ENCODE measurements around the gene SMIM41. TPM values are rescaled to one million over a fixed set of nuclear protein-coding genes. Genes with fewer than 3 reads are reported as not detected.

SMIM41 gene
- total RNA-seq, 1 experiment from 2014 or later, result not detected

GRCh38 chr12:52141875-52142274, 62.4 kb downstream of the SMIM41 start:
- Histone ChIP-seq H3K27me3 (ENCODE audit: low read length) (no peaks in the 10 kb centered on the region), H3F3A (ENCODE audit: low read length, unreplicated experiment) (no peaks in the 10 kb centered on the region), H3K9me2 (replicated peaks; ENCODE audit: low read length) (no peaks in the 10 kb centered on the region), H3K79me2 (ENCODE audit: low read length) (peaks cover 23% of the 10 kb centered on the region), H3K4me1 (ENCODE audit: insufficient read depth, low read length) (peaks cover 38% of the 10 kb centered on the region), H3K36me3 (ENCODE audit: low read depth, low read length) (no peaks in the 10 kb centered on the region), H3K4me3 (ENCODE audit: low read length) (no peak overlapping the region), H3K9me3 (ENCODE audit: low read length) (no peaks in the 10 kb centered on the region), H4K20me1 (ENCODE audit: low read length) (no peaks in the 10 kb centered on the region), H3K27ac (ENCODE audit: low read length) (no peak overlapping the region), H3K9ac (ENCODE audit: low read length) (no peak overlapping the region), H3K4me2 (ENCODE audit: low read length) (no peak overlapping the region), H2AFZ (ENCODE audit: low read length) (no peak overlapping the region)
- TF ChIP-seq EZH2phosphoT487 (IDR thresholded peaks at IDR 0.05; ENCODE audit: borderline replicate concordance, low read length), result no peak
- TF ChIP-seq EZH2 (IDR thresholded peaks at IDR 0.05; ENCODE audit: low read length, unreplicated experiment), result no peak
- TF ChIP-seq, protein P1, sequence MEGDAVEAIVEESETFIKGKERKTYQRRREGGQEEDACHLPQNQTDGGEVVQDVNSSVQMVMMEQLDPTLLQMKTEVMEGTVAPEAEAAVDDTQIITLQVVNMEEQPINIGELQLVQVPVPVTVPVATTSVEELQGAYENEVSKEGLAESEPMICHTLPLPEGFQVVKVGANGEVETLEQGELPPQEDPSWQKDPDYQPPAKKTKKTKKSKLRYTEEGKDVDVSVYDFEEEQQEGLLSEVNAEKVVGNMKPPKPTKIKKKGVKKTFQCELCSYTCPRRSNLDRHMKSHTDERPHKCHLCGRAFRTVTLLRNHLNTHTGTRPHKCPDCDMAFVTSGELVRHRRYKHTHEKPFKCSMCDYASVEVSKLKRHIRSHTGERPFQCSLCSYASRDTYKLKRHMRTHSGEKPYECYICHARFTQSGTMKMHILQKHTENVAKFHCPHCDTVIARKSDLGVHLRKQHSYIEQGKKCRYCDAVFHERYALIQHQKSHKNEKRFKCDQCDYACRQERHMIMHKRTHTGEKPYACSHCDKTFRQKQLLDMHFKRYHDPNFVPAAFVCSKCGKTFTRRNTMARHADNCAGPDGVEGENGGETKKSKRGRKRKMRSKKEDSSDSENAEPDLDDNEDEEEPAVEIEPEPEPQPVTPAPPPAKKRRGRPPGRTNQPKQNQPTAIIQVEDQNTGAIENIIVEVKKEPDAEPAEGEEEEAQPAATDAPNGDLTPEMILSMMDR (conservative IDR thresholded peaks at IDR 0.05; ENCODE audit: low read depth, low read length), result no peak
- intact Hi-C loops (cut with micrococcal nuclease), result loop anchor here (5.0 kb wide), 1 partner anchor 365 kb away; no protein-coding TSS in a partner anchor
- POLR2A ChIA-PET (ENCODE audit: unreplicated experiment), result no interaction called here
- ATAC-seq, result no peak
- BruUV-seq (replicated peaks), result no TSS peak
- no peak for DNase-seq
- CTCF ChIA-PET, result no interaction called here

GRCh38 chr12:52142431-52142830, 62.9 kb downstream of the SMIM41 start:
- H3K27ac ChIP-seq (ENCODE audit: low read length), result no peak overlapping the region
- H2AFZ ChIP-seq (ENCODE audit: low read length), result no peak overlapping the region
- no peaks in the 10 kb centered on the region for H3F3A ChIP-seq (ENCODE audit: low read length, unreplicated experiment)
- no peak overlapping the region for H3K9ac ChIP-seq (ENCODE audit: low read length)
- ATAC-seq, result no peak
- ChIA-PET POLR2A (ENCODE audit: unreplicated experiment) (no interaction called here), CTCF (interaction anchor here (1.1 kb wide), 1 partner anchor 731 kb away, joined by 3 read pairs; no protein-coding TSS in a partner anchor)
- TF ChIP-seq, protein P1 (conservative IDR thresholded peaks at IDR 0.05; ENCODE audit: low read depth, low read length), result no peak
- TF ChIP-seq EZH2phosphoT487 (IDR thresholded peaks at IDR 0.05; ENCODE audit: borderline replicate concordance, low read length) (no peak), EZH2 (IDR thresholded peaks at IDR 0.05; ENCODE audit: low read length, unreplicated experiment) (no peak)
- H3K36me3 ChIP-seq (ENCODE audit: low read depth, low read length), result no peaks in the 10 kb centered on the region
- intact Hi-C loops (cut with micrococcal nuclease), result loop anchor here (5.0 kb wide), 1 partner anchor 365 kb away; no protein-coding TSS in a partner anchor
- H3K4me2 ChIP-seq (ENCODE audit: low read length), result no peak overlapping the region
- H3K9me2 ChIP-seq (replicated peaks; ENCODE audit: low read length), result no peaks in the 10 kb centered on the region
- H3K9me3 ChIP-seq (ENCODE audit: low read length), result no peaks in the 10 kb centered on the region
- H3K79me2 ChIP-seq (ENCODE audit: low read length), result peaks cover 25% of the 10 kb centered on the region
- H3K27me3 ChIP-seq (ENCODE audit: low read length), result no peaks in the 10 kb centered on the region
- peaks cover 41% of the 10 kb centered on the region for H3K4me1 ChIP-seq (ENCODE audit: insufficient read depth, low read length)
- no peaks in the 10 kb centered on the region for H4K20me1 ChIP-seq (ENCODE audit: low read length)
- no peak for DNase-seq
- BruUV-seq (replicated peaks), result no TSS peak
- no peak overlapping the region for H3K4me3 ChIP-seq (ENCODE audit: low read length)

DNA sequence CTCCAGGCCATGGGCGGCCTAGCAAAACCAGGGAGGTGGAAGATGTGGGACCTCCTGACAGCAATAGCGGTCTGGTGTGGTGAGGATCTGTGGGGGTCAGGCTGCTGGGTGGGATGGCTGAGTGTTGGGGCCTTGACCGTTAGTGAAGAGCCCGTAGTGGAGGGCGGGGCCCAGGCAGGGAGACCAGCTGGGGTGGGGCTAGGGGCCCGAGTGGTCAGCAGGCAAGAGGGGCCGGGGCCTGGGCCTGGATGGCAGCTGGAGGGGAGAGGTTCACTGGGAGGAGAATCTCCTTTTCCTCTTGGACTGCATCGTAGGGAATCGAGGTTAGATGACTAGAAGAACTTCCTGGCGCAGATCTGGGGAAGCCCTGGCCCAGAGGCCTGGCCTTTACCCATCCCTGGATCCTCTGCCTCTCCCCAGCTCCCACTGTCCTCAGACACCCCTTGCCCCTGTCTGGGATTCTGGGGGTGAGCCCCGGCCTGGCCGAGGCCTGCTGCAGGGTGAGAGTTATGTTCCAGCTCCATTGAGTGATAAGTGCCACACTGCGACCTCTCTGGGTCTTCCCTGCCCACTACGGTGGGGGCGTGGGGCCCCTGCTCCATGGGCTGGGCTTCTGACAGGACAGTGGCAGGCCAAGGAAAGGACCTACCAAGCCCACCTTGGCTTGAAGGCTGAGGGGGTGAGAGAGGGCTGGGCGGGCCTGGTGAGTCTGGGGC, 65.2 kb downstream of the SMIM41 start:
- BruUV-seq (replicated peaks), result no TSS peak
- DNase-seq (no peak), ATAC-seq (no peak)
- Histone ChIP-seq H3K9me2 (replicated peaks; ENCODE audit: low read length) (no peaks in the 10 kb centered on the region), H3K36me3 (ENCODE audit: low read depth, low read length) (no peaks in the 10 kb centered on the region), H3K27me3 (ENCODE audit: low read length) (no peaks in the 10 kb centered on the region), H3K9ac (ENCODE audit: low read length) (peak overlapping the region; percentile 98), H3K27ac (ENCODE audit: low read length) (peak overlapping the region; percentile 100), H3K9me3 (ENCODE audit: low read length) (no peaks in the 10 kb centered on the region), H2AFZ (ENCODE audit: low read length) (no peak overlapping the region), H3K4me3 (ENCODE audit: low read length) (no peak overlapping the region), H4K20me1 (ENCODE audit: low read length) (no peaks in the 10 kb centered on the region), H3K79me2 (ENCODE audit: low read length) (peaks cover 25% of the 10 kb centered on the region), H3K4me2 (ENCODE audit: low read length) (no peak overlapping the region), H3K4me1 (ENCODE audit: insufficient read depth, low read length) (peaks cover 64% of the 10 kb centered on the region), H3F3A (ENCODE audit: low read length, unreplicated experiment) (no peaks in the 10 kb centered on the region)
- intact Hi-C loops (cut with micrococcal nuclease), result loop anchor here (5.0 kb wide), 3 partner anchors 298 to 728 kb away; no protein-coding TSS in a partner anchor
- TF ChIP-seq, protein P1 (conservative IDR thresholded peaks at IDR 0.05; ENCODE audit: low read depth, low read length), result no peak
- no peak for TF ChIP-seq EZH2phosphoT487 (IDR thresholded peaks at IDR 0.05; ENCODE audit: borderline replicate concordance, low read length)
- TF ChIP-seq EZH2 (IDR thresholded peaks at IDR 0.05; ENCODE audit: low read length, unreplicated experiment), result no peak
- ChIA-PET CTCF (interaction anchor here (0.6 to 0.7 kb wide), 3 partner anchors 48 to 850 kb away, joined by 3 to 7 read pairs (median 4); no protein-coding TSS in a partner anchor), POLR2A (ENCODE audit: unreplicated experiment) (interaction anchor here (0.6 kb wide), 3 partner anchors 95 to 736 kb away, joined by 3 to 12 read pairs (median 3); no protein-coding TSS in a partner anchor)

Data from PC-3 (cell line).